A549 (cell line): Measurements from ENCODE around the gene IQUB. TPM values are rescaled to one million over a fixed set of nuclear protein-coding genes. Genes with fewer than 3 reads are reported as not detected.

Experiments used
- ATAC-seq, 2 experiments: fragments of 200-7000 bp in 1 of 2; fragments of >200 bp in 1 of 2; cut with Nextera tagmentation in 1 of 2; cut with Tn5 transposase in 1 of 2; 3 replicates each; pipeline versions ENCODE4 v1.8.0 to v1.9.1; 2018 to 2020; ENCODE audit warnings: mild to moderate bottlenecking in 1 of 2, moderate library complexity in 1 of 2
- CTCF ChIA-PET: fragments of 300-600 bp; sonication (Branson Sonifier 250); formaldehyde crosslinking; extraction: SDS; loops from one replicate; lab custom pipeline; 2021; ENCODE audit warnings: antibody characterized with exemption, inconsistent platforms; lab: Yijun Ruan, JAX
- POLR2A ChIA-PET: fragments of 350-600 bp; formaldehyde crosslinking; extraction: SDS; loops from one replicate; lab custom pipeline; 2021; ENCODE audit warnings: antibody characterized with exemption, inconsistent platforms; lab: Yijun Ruan, JAX
- DNase-seq, 2 experiments: peaks; one replicate each; pipeline versions ENCODE4 v3.0.0 to v3.0.0-alpha.2; 2011 to 2016; ENCODE audit warnings: low read depth in 1 of 2, low spot score in 1 of 2
- FAIRE-seq: peaks from 2 replicates; lab custom pipeline; 2011; peaks lifted over from hg19 to GRCh38; lab: Jason Lieb, UNC
- H3K27ac ChIP-seq, 2 experiments: fragments of >200 bp; sonication (Bioruptor Twin); formaldehyde crosslinking; 3 replicates each; pipeline ENCODE4 v1.5.1; 2016 to 2017
- H3K4me1 ChIP-seq: fragments of >200 bp; sonication (Bioruptor Twin); formaldehyde crosslinking; 3 replicates; pipeline ENCODE4 v1.6.1; 2016
- H3K4me2 ChIP-seq: fragments of >200 bp; sonication (Bioruptor Twin); formaldehyde crosslinking; 3 replicates; pipeline ENCODE4 v1.6.1; 2016
- H3K4me3 ChIP-seq: fragments of >200 bp; sonication (Bioruptor Twin); formaldehyde crosslinking; 3 replicates; pipeline ENCODE4 v1.5.1; 2016
- H3K9me3 ChIP-seq: fragments of >200 bp; sonication (Bioruptor Twin); formaldehyde crosslinking; 3 replicates; pipeline ENCODE4 v1.6.1; 2016
- BHLHE40 ChIP-seq: IDR thresholded peaks from 2 replicates; pipeline ENCODE4 v1.6.1; 2012; ENCODE audit warnings: low read depth, low read length, inconsistent platforms
- CBX8 ChIP-seq: fragments of 200-600 bp; sonication (generic); IDR thresholded peaks from 2 replicates; pipeline ENCODE4 v1.6.1; 2016
- CHD2 ChIP-seq: fragments of 150-350 bp; IDR thresholded peaks from 2 replicates; pipeline ENCODE4 v1.6.1; 2014; ENCODE audit warnings: low read length; ENCODE audit not compliant: partially characterized antibody
- CHD4 ChIP-seq: fragments of 200-600 bp; sonication (generic); IDR thresholded peaks from 2 replicates; pipeline ENCODE4 v1.6.1; 2016; ENCODE audit warnings: antibody characterized with exemption, mild to moderate bottlenecking, borderline replicate concordance
- EHMT2 ChIP-seq: fragments of 200-600 bp; sonication (generic); IDR thresholded peaks from 2 replicates; pipeline ENCODE4 v1.6.1; 2016; ENCODE audit warnings: antibody characterized with exemption, low read depth, mild to moderate bottlenecking, moderate library complexity
- EP300 ChIP-seq, 2 experiments: fragments of >200 bp; sonication (Bioruptor Twin); formaldehyde crosslinking; IDR thresholded peaks; 2 replicates in 1 of 2; 3 replicates in 1 of 2; pipeline ENCODE4 v1.6.1; 2016 to 2017
- FOSL2 ChIP-seq, 2 experiments: fragments of 450-650 bp in 1 of 2; fragments of >200 bp in 1 of 2; sonication (Bioruptor Twin) in 1 of 2; formaldehyde crosslinking; IDR thresholded peaks; 2 replicates each; pipeline versions ENCODE4 v1.5.0 to v1.6.1; 2016 to 2020; ENCODE audit warnings: mild to moderate bottlenecking in 1 of 2, moderate library complexity in 1 of 2
- GATA3 ChIP-seq: IDR thresholded peaks from 2 replicates; pipeline ENCODE4 v1.6.1; 2012; ENCODE audit warnings: borderline replicate concordance
- HEYL ChIP-seq: fragments of 250-450 bp; sonication (Bioruptor Pico); IDR thresholded peaks from 2 replicates; pipeline ENCODE4 v1.8.0; 2021; ENCODE audit warnings: mild to moderate bottlenecking, moderate library complexity
- JUN ChIP-seq, 2 experiments: fragments of >200 bp; sonication (Bioruptor Twin); formaldehyde crosslinking; IDR thresholded peaks; 2 replicates in 1 of 2; 3 replicates in 1 of 2; pipeline ENCODE4 v1.6.1; 2016 to 2017
- JUNB ChIP-seq: fragments of >200 bp; sonication (Bioruptor Twin); formaldehyde crosslinking; IDR thresholded peaks from 2 replicates; pipeline ENCODE4 v1.6.1; 2016
- KDM1A ChIP-seq: fragments of 200-600 bp; sonication (generic); IDR thresholded peaks from 2 replicates; pipeline ENCODE4 v1.6.1; 2016; ENCODE audit warnings: low read depth, mild to moderate bottlenecking
- KDM5A ChIP-seq: fragments of 200-600 bp; sonication (generic); IDR thresholded peaks from 2 replicates; pipeline ENCODE4 v1.6.1; 2016; ENCODE audit warnings: antibody characterized with exemption, mild to moderate bottlenecking
- MAFK ChIP-seq: fragments of 450-650 bp; IDR thresholded peaks from 2 replicates; pipeline ENCODE4 v1.6.1; 2014; ENCODE audit not compliant: partially characterized antibody
- NFE2L2 ChIP-seq: fragments of 150-350 bp; conservative IDR thresholded peaks from 2 replicates; pipeline ENCODE4 v1.6.1; 2014; ENCODE audit warnings: low read length
- POLR2A ChIP-seq: IDR thresholded peaks from 2 replicates; pipeline ENCODE4 v1.6.1; 2012; ENCODE audit warnings: mild to moderate bottlenecking, low read length
- POLR2AphosphoS2 ChIP-seq: conservative IDR thresholded peaks from 2 replicates; pipeline ENCODE4 v1.6.1; 2012; ENCODE audit warnings: low read length, improper control_type of control experiment, inconsistent platforms
- ZC3H11A ChIP-seq: fragments of 450-650 bp; IDR thresholded peaks from 2 replicates; pipeline ENCODE4 v1.6.1; 2014; ENCODE audit warnings: antibody characterized with exemption, mild to moderate bottlenecking
- ZFP36 ChIP-seq: fragments of 450-650 bp; IDR thresholded peaks from 2 replicates; pipeline ENCODE4 v1.6.1; 2014; ENCODE audit warnings: borderline replicate concordance; ENCODE audit not compliant: partially characterized antibody
- WGBS: methylation state at CpG from one replicate; pipeline ENCODE4 v1.1.6; 2017; ENCODE audit errors: missing lambda C conversion rate; 5-methylcytosine and 5-hydroxymethylcytosine counted together
- polyA plus RNA-seq, 4 experiments: library from polyadenylated mRNA; depleted of rRNA in 3 of 4; stranded (reverse); fragments of >200 nt; fragmentation: RNase III in 1 of 4; extraction: RNeasy Plus Mini Kit Qiagen cat#74134 plus additional on column Dnase treatment in 1 of 4; gene quantifications; 2 replicates in 3 of 4; 3 replicates in 1 of 4; pipeline ENCODE4 v1.2.3, GENCODE V29; 2011 to 2017
- TF ChIP-seq, protein P1 (sequence below): fragments of 150-350 bp; IDR thresholded peaks from 2 replicates; pipeline ENCODE4 v1.6.1; 2014; ENCODE audit warnings: low read depth, mild to moderate bottlenecking, low read length
- TF ChIP-seq, protein P2 (sequence below): fragments of >200 bp; sonication (Bioruptor Twin); formaldehyde crosslinking; IDR thresholded peaks from 2 replicates; pipeline ENCODE4 v1.6.1; 2016
- TF ChIP-seq, protein P3 (sequence below): IDR thresholded peaks from 2 replicates; pipeline ENCODE4 v1.6.1; 2012
- TF ChIP-seq, protein P4 (sequence below): fragments of 250-450 bp; sonication (Bioruptor Pico); IDR thresholded peaks from 2 replicates; pipeline ENCODE4 v1.5.0; 2021; ENCODE audit warnings: mild to moderate bottlenecking, moderate library complexity, borderline replicate concordance
- TF ChIP-seq, protein P5 (sequence below): fragments of 250-450 bp; sonication (Bioruptor Pico); IDR thresholded peaks from 2 replicates; pipeline ENCODE4 v1.5.0; 2020; ENCODE audit warnings: low read depth, mild to moderate bottlenecking, moderate library complexity
- TF ChIP-seq, protein P6 (sequence below): fragments of 450-650 bp; IDR thresholded peaks from 2 replicates; pipeline ENCODE4 v1.6.1; 2014; ENCODE audit warnings: antibody characterized with exemption
- TF ChIP-seq, protein P7 (sequence below): fragments of >200 bp; sonication (Bioruptor Twin); formaldehyde crosslinking; IDR thresholded peaks from 3 replicates; pipeline ENCODE4 v1.5.1; 2016

Gene IQUB
- polyA plus RNA-seq, 2 of the 4 experiments (the other 2 are of a cell fraction), result 0.08 TPM

DNA sequence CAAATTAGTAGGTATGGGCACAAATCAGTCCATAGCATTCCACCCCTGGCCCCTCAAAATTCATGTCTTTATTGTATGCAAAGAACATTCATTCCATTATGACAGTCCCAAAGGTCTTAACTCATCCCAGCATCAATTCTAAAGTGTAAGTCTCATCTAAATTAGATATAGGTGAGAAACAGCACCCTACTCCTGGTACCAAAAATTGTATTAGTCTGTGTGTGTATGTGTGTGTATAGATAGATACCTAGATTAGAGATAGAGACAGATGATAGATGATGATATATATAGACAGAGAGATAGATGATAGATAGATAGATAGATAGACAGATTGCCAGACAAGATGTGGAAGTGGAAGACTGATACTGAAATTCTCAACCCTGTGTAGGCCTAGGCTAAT lies 109.9 kb downstream of the IQUB start:
- DNase-seq, result no peak
- POLR2A ChIA-PET, result no interaction called here
- TF ChIP-seq, protein P1, sequence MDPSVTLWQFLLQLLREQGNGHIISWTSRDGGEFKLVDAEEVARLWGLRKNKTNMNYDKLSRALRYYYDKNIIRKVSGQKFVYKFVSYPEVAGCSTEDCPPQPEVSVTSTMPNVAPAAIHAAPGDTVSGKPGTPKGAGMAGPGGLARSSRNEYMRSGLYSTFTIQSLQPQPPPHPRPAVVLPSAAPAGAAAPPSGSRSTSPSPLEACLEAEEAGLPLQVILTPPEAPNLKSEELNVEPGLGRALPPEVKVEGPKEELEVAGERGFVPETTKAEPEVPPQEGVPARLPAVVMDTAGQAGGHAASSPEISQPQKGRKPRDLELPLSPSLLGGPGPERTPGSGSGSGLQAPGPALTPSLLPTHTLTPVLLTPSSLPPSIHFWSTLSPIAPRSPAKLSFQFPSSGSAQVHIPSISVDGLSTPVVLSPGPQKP, result no peak
- TF ChIP-seq ZC3H11A (no peak), GATA3 (no peak), EHMT2 (no peak), POLR2A (no peak), MAFK (no peak), JUNB (no peak), NFE2L2 (no peak), FOSL2 (IDR thresholded peaks at IDR 0.05) (no peak), FOSL2 (CRISPR knock-in tag; IDR thresholded peaks at IDR 0.05) (no peak), KDM1A (no peak), JUN (IDR thresholded peaks at IDR 0.05) (no peak), EP300 (IDR thresholded peaks at IDR 0.05) (no peak), CHD2 (no peak)
- TF ChIP-seq, protein P2, sequence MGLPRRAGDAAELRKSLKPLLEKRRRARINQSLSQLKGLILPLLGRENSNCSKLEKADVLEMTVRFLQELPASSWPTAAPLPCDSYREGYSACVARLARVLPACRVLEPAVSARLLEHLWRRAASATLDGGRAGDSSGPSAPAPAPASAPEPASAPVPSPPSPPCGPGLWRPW, result no peak
- TF ChIP-seq, protein P3, sequence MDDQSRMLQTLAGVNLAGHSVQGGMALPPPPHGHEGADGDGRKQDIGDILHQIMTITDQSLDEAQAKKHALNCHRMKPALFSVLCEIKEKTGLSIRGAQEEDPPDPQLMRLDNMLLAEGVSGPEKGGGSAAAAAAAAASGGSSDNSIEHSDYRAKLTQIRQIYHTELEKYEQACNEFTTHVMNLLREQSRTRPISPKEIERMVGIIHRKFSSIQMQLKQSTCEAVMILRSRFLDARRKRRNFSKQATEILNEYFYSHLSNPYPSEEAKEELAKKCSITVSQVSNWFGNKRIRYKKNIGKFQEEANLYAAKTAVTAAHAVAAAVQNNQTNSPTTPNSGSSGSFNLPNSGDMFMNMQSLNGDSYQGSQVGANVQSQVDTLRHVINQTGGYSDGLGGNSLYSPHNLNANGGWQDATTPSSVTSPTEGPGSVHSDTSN, result no peak
- TF ChIP-seq, protein P4, sequence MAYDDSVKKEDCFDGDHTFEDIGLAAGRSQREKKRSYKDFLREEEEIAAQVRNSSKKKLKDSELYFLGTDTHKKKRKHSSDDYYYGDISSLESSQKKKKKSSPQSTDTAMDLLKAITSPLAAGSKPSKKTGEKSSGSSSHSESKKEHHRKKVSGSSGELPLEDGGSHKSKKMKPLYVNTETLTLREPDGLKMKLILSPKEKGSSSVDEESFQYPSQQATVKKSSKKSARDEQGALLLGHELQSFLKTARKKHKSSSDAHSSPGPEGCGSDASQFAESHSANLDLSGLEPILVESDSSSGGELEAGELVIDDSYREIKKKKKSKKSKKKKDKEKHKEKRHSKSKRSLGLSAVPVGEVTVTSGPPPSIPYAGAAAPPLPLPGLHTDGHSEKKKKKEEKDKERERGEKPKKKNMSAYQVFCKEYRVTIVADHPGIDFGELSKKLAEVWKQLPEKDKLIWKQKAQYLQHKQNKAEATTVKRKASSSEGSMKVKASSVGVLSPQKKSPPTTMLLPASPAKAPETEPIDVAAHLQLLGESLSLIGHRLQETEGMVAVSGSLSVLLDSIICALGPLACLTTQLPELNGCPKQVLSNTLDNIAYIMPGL (CRISPR knock-in tag), result no peak
- TF ChIP-seq, protein P5, sequence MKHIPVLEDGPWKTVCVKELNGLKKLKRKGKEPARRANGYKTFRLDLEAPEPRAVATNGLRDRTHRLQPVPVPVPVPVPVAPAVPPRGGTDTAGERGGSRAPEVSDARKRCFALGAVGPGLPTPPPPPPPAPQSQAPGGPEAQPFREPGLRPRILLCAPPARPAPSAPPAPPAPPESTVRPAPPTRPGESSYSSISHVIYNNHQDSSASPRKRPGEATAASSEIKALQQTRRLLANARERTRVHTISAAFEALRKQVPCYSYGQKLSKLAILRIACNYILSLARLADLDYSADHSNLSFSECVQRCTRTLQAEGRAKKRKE (CRISPR knock-in tag), result no peak
- TF ChIP-seq, protein P6, sequence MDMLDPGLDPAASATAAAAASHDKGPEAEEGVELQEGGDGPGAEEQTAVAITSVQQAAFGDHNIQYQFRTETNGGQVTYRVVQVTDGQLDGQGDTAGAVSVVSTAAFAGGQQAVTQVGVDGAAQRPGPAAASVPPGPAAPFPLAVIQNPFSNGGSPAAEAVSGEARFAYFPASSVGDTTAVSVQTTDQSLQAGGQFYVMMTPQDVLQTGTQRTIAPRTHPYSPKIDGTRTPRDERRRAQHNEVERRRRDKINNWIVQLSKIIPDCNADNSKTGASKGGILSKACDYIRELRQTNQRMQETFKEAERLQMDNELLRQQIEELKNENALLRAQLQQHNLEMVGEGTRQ, result no peak
- Histone ChIP-seq H3K27ac (no peak overlapping the region), H3K4me2 (no peak overlapping the region), H3K9me3 (no peaks in the 10 kb centered on the region), H3K4me1 (no peaks in the 10 kb centered on the region), H3K4me3 (no peak overlapping the region)
- FAIRE-seq, result no peak
- ATAC-seq, result no peak
- CTCF ChIA-PET, result no interaction called here

DNA sequence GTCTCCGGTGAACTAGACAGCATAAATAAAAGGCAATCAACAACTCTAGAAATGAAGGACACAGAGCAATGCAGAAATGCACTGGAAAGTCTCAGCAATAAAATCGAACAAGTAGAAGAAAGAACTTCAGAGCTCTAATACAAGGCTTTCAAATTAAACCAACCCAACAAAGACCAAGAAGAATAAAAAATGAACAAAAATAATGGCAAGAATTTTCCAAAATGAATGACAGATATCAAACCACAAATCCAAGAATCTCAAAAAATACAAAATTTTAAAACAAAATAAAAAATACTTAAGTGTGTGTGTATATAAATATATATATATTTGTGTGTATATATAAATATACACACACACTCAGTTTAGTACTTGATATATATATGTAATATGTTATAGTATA lies 110.8 kb downstream of the IQUB start:
- CTCF ChIA-PET, result no interaction called here
- FAIRE-seq, result no peak
- no peak for TF ChIP-seq POLR2AphosphoS2
- TF ChIP-seq HEYL (CRISPR knock-in tag), result no peak
- no peak for TF ChIP-seq BHLHE40
- TF ChIP-seq KDM5A, result no peak
- no peak for TF ChIP-seq ZFP36
- no peak for TF ChIP-seq CBX8
- no peak for TF ChIP-seq GATA3
- TF ChIP-seq, protein P7, sequence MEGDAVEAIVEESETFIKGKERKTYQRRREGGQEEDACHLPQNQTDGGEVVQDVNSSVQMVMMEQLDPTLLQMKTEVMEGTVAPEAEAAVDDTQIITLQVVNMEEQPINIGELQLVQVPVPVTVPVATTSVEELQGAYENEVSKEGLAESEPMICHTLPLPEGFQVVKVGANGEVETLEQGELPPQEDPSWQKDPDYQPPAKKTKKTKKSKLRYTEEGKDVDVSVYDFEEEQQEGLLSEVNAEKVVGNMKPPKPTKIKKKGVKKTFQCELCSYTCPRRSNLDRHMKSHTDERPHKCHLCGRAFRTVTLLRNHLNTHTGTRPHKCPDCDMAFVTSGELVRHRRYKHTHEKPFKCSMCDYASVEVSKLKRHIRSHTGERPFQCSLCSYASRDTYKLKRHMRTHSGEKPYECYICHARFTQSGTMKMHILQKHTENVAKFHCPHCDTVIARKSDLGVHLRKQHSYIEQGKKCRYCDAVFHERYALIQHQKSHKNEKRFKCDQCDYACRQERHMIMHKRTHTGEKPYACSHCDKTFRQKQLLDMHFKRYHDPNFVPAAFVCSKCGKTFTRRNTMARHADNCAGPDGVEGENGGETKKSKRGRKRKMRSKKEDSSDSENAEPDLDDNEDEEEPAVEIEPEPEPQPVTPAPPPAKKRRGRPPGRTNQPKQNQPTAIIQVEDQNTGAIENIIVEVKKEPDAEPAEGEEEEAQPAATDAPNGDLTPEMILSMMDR, result no peak
- no peak for TF ChIP-seq JUN (IDR thresholded peaks at IDR 0.05)
- TF ChIP-seq CHD4, result no peak
- no peak for TF ChIP-seq MAFK

More for the DNA sequence above, 110.8 kb downstream of the IQUB start:
- Histone ChIP-seq H3K9me3 (no peaks in the 10 kb centered on the region), H3K4me1 (no peaks in the 10 kb centered on the region), H3K4me3 (no peak overlapping the region), H3K4me2 (no peak overlapping the region), H3K27ac (no peak overlapping the region)
- ATAC-seq (no peak), DNase-seq (no peak)
- WGBS, result 3% methylated on average over 2 of the region's 2 CpGs
- POLR2A ChIA-PET, result no interaction called here
